ENCODE data around the gene WDR7. TPM values are rescaled to one million over a fixed set of nuclear protein-coding genes. Genes with fewer than 3 reads are reported as not detected.

WDR7 gene
- total and polyA plus RNA-seq, 2 experiments from 2014 or later: 7.0 to 14.8 TPM

- TF ChIP-seq REST (IDR thresholded peaks at IDR 0.05; ENCODE audit: unreplicated experiment) (no peak), JUNB (IDR thresholded peaks at IDR 0.05; ENCODE audit: unreplicated experiment) (no peak), EZH2phosphoT487 (IDR thresholded peaks at IDR 0.05; ENCODE audit: unreplicated experiment) (no peak), POLR2AphosphoS5 (IDR thresholded peaks at IDR 0.05; ENCODE audit: low read depth) (no peak), STAT1 (IDR thresholded peaks at IDR 0.05; ENCODE audit: unreplicated experiment) (no peak), CTCF (conservative IDR thresholded peaks at IDR 0.05; ENCODE audit: low read depth in 2 of 2) (no peak), ZNF114 (CRISPR knock-in tag; IDR thresholded peaks at IDR 0.05) (no peak), NANOG (IDR thresholded peaks at IDR 0.05; ENCODE audit: borderline replicate concordance) (no peak), ETS1 (IDR thresholded peaks at IDR 0.05) (no peak), ZNF331 (CRISPR knock-in tag; IDR thresholded peaks at IDR 0.05; ENCODE audit: low read depth) (no peak)
These were observed 308.0 kb downstream of the WDR7 start (continued) for GRCh38 chr18:56959120-56959519.

- Mint-ChIP-seq H3K27ac (no peak overlapping the region), H3K4me1 (peaks cover 15% of the 10 kb centered on the region), H3K27me3 (ENCODE audit: insufficient read depth, low read depth, poor library complexity) (no peaks in the 10 kb centered on the region), H3K9me3 (no peaks in the 10 kb centered on the region), H3K4me3 (no peak overlapping the region), H3K36me3 (ENCODE audit: low read depth) (no peaks in the 10 kb centered on the region)
- Histone ChIP-seq H3K4me1 (ENCODE audit: insufficient read depth) (peaks cover 13% of the 10 kb centered on the region), H2AFZ (no peak overlapping the region), H3K36me3 (ENCODE audit: insufficient read depth) (no peaks in the 10 kb centered on the region), H3F3A (replicated peaks; ENCODE audit: low read depth) (no peaks in the 10 kb centered on the region), H3K4me2 (no peak overlapping the region), H3K79me2 (replicated peaks; ENCODE audit: insufficient read depth) (no peaks in the 10 kb centered on the region), H3K4me3 (no peak overlapping the region), H4K20me1 (replicated peaks; ENCODE audit: insufficient read depth) (no peaks in the 10 kb centered on the region), H3K9me2 (ENCODE audit: insufficient read depth) (no peaks in the 10 kb centered on the region), H3K27ac (ENCODE audit: low read depth) (no peak overlapping the region), H3K27me3 (ENCODE audit: insufficient read depth) (no peaks in the 10 kb centered on the region)
- no peak for TF ChIP-seq ZNF114 (CRISPR knock-in tag; IDR thresholded peaks at IDR 0.05)
- TF ChIP-seq JUNB (IDR thresholded peaks at IDR 0.05; ENCODE audit: unreplicated experiment): no peak
- TF ChIP-seq ZNF331 (CRISPR knock-in tag; IDR thresholded peaks at IDR 0.05; ENCODE audit: low read depth): no peak
- TF ChIP-seq CREB1 (CRISPR knock-in tag; IDR thresholded peaks at IDR 0.05; ENCODE audit: low read depth): no peak
- TF ChIP-seq CTCF (conservative IDR thresholded peaks at IDR 0.05; ENCODE audit: low read depth in 2 of 2): no peak
- TF ChIP-seq REST (IDR thresholded peaks at IDR 0.05; ENCODE audit: unreplicated experiment): no peak
- no peak for DNase-seq (ENCODE audit: low spot score)
- ATAC-seq: no peak
These were observed 311.2 kb downstream of the WDR7 start for GRCh38 chr18:56962322-56962721.
